ENCODE results near the gene FGF22. TPM values are rescaled to one million over a fixed set of nuclear protein-coding genes. Genes with fewer than 3 reads are reported as not detected.
"Not testable (repeated sequence)": the region's sequence is repeated elsewhere in the genome, so short reads cannot be mapped to it uniquely, and the experiment has no call there.

The FGF22 gene
- polyA plus RNA-seq, 3 donors, result not detected

GRCh38 chr19:603779-604178, 35.9 kb upstream of the FGF22 start:
- H3K9me3 ChIP-seq (replicated peaks in 1 of 2; ENCODE audit: control insufficient read depth in 1 of 2, insufficient read depth in 1 of 2, low read length in 2 of 2), result peaks cover 0 to 15% of the 10 kb centered on the region in 2 donors
- intact Hi-C loops (cut with micrococcal nuclease); H3K4me1 Mint-ChIP-seq; H3K4me2 ChIP-seq (replicated peaks; ENCODE audit: extremely low read depth, low read length, poor library complexity, severe bottlenecking); H3K36me3 ChIP-seq (replicated peaks in 1 of 2; ENCODE audit: control insufficient read depth in 1 of 2, insufficient read depth in 2 of 2, low read length in 2 of 2); H4K20me1 ChIP-seq (ENCODE audit: insufficient read depth, low read length); H3K79me2 ChIP-seq (ENCODE audit: insufficient read depth, low read length); H3K9ac ChIP-seq (ENCODE audit: insufficient read depth, low read length, poor library complexity, severe bottlenecking); H3K4me1 ChIP-seq (ENCODE audit: control insufficient read depth in 1 of 2, insufficient read depth in 2 of 2, low read length in 2 of 2); H3K27me3 ChIP-seq (ENCODE audit: control insufficient read depth in 2 of 2, insufficient read depth in 2 of 2, low read length in 2 of 2); H3K4me3 Mint-ChIP-seq; H3K27ac Mint-ChIP-seq; DNase-seq; H3K4me3 ChIP-seq (replicated peaks in 1 of 3; ENCODE audit: low read depth in 2 of 3, low read length in 3 of 3); H3K36me3 Mint-ChIP-seq; H3K27ac ChIP-seq (ENCODE audit: low read depth in 1 of 2, low read length in 2 of 2); H2AFZ ChIP-seq (ENCODE audit: insufficient read depth, low read depth, low read length, poor library complexity, severe bottlenecking): not testable (repeated sequence)
- peaks cover 9 to 11% (median 10%) of the 10 kb centered on the region in 3 donors for H3K27me3 Mint-ChIP-seq (ENCODE audit: low read depth in 3 of 3)
- 95% methylated on average over 4 of the region's 20 CpGs for WGBS (ENCODE audit: insufficient coverage)
- peaks cover 2 to 20% (median 11%) of the 10 kb centered on the region in 7 donors for H3K9me3 Mint-ChIP-seq

DNA sequence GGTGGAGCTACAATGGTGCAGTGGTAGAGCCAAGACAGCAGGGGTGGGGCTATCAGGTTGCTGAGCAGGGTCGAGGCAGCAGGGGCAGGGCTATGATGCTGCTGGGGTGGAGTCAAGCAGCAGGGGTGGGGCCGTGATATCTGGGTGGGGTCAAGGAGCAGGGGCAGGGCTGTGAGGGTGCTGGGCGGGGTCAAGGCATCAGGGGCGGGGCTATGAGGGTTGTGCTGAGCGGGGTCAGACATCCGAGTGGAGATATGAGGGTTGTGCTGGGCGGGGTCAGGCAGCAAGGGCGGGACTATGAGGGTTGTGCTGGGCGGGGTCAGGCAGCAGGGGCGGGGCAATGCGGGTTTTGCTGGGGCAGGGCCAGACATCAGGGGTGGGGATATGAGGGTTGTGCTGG, 35.3 kb upstream of the FGF22 start:
- H2AFZ ChIP-seq (ENCODE audit: insufficient read depth, low read depth, low read length, poor library complexity, severe bottlenecking), result no peak overlapping the region
- no peaks in the 10 kb centered on the region for H3K27me3 ChIP-seq (ENCODE audit: control insufficient read depth in 2 of 2, insufficient read depth in 2 of 2, low read length in 2 of 2)
- H3K4me2 ChIP-seq (replicated peaks; ENCODE audit: extremely low read depth, low read length, poor library complexity, severe bottlenecking), result no peak overlapping the region
- H3K4me1 ChIP-seq (ENCODE audit: control insufficient read depth in 1 of 2, insufficient read depth in 2 of 2, low read length in 2 of 2), result peaks cover 12 to 14% of the 10 kb centered on the region in 2 donors
- H3K79me2 ChIP-seq (ENCODE audit: insufficient read depth, low read length), result no peaks in the 10 kb centered on the region
- TF ChIP-seq CTCF (IDR thresholded peaks at IDR 0.05), result no peak
- H3K36me3 Mint-ChIP-seq, result no peaks in the 10 kb centered on the region
- peaks cover 0 to 15% of the 10 kb centered on the region in 2 donors for H3K9me3 ChIP-seq (replicated peaks in 1 of 2; ENCODE audit: control insufficient read depth in 1 of 2, insufficient read depth in 1 of 2, low read length in 2 of 2)
- intact Hi-C loops (cut with micrococcal nuclease), result no loop called here
- H4K20me1 ChIP-seq (ENCODE audit: insufficient read depth, low read length), result no peaks in the 10 kb centered on the region
- DNase-seq, result peak in 2 of 3 donors; percentile 12 to 21
- H3K4me1 Mint-ChIP-seq, result peaks cover 7% of the 10 kb centered on the region
- no peak overlapping the region for H3K4me3 Mint-ChIP-seq
- H3K27ac ChIP-seq (ENCODE audit: low read depth in 1 of 2, low read length in 2 of 2), result no peak overlapping the region
- WGBS (ENCODE audit: insufficient coverage), result 93% methylated on average over 9 of the region's 11 CpGs
- H3K9me3 Mint-ChIP-seq, result peaks cover 2 to 20% (median 11%) of the 10 kb centered on the region in 7 donors
- H3K27me3 Mint-ChIP-seq (ENCODE audit: low read depth in 3 of 3), result peaks cover 4 to 12% (median 10%) of the 10 kb centered on the region in 3 donors
- no peak overlapping the region for H3K27ac Mint-ChIP-seq
- no peak overlapping the region for H3K9ac ChIP-seq (ENCODE audit: insufficient read depth, low read length, poor library complexity, severe bottlenecking)
- no peaks in the 10 kb centered on the region for H3K36me3 ChIP-seq (replicated peaks in 1 of 2; ENCODE audit: control insufficient read depth in 1 of 2, insufficient read depth in 2 of 2, low read length in 2 of 2)
- H3K4me3 ChIP-seq (replicated peaks in 1 of 3; ENCODE audit: low read depth in 2 of 3, low read length in 3 of 3), result no peak overlapping the region

DNA sequence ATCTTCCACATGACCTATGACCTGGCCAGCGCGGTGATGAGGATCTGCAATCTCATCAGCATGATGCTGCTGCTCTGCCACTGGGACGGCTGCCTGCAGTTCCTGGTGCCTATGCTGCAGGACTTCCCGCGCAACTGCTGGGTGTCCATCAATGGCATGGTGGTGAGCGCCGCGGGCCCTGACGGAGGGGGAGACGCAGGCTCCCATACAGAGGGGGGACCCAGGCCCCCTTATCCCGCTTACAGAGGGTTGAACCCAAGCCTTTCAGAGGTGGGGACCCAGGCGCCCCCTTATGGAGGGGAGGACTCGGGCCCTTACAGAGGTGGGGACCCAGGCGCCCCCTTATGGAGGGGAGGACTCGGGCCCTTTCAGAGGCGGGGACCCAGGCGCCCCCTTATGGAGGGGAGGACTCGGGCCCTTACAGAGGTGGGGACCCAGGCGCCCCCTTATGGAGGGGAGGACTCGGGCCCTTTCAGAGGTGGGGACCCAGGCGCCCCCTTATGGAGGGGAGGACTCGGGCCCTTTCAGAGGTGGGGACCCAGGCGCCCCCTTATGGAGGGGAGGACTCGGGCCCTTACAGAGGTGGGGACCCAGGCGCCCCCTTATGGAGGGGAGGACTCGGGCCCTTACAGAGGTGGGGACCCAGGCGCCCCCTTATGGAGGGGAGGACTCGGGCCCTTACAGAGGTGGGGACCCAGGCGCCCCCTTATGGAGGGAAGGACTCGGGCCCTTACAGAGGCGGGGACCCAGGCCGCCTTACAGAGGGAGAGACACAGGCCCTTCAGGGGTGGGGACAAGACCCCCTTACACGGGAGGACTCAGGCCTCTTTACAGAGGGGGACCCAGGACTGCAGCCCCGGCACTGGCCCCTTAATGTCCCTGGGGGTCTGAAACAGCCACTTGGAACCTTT, 34.4 kb upstream of the FGF22 start:
- H3K36me3 Mint-ChIP-seq; H2AFZ ChIP-seq (ENCODE audit: insufficient read depth, low read depth, low read length, poor library complexity, severe bottlenecking); H3K27ac Mint-ChIP-seq; H3K4me3 ChIP-seq (replicated peaks in 1 of 3; ENCODE audit: low read depth in 2 of 3, low read length in 3 of 3); H3K9ac ChIP-seq (ENCODE audit: insufficient read depth, low read length, poor library complexity, severe bottlenecking); H4K20me1 ChIP-seq (ENCODE audit: insufficient read depth, low read length); H3K4me3 Mint-ChIP-seq; H3K79me2 ChIP-seq (ENCODE audit: insufficient read depth, low read length); H3K27ac ChIP-seq (ENCODE audit: low read depth in 1 of 2, low read length in 2 of 2); DNase-seq; H3K27me3 ChIP-seq (ENCODE audit: control insufficient read depth in 2 of 2, insufficient read depth in 2 of 2, low read length in 2 of 2); intact Hi-C loops (cut with micrococcal nuclease); H3K4me2 ChIP-seq (replicated peaks; ENCODE audit: extremely low read depth, low read length, poor library complexity, severe bottlenecking); H3K36me3 ChIP-seq (replicated peaks in 1 of 2; ENCODE audit: control insufficient read depth in 1 of 2, insufficient read depth in 2 of 2, low read length in 2 of 2): not testable (repeated sequence)
- peaks cover 0 to 15% of the 10 kb centered on the region in 2 donors for H3K9me3 ChIP-seq (replicated peaks in 1 of 2; ENCODE audit: control insufficient read depth in 1 of 2, insufficient read depth in 1 of 2, low read length in 2 of 2)
- 71% methylated on average over 10 of the region's 34 CpGs for WGBS (ENCODE audit: insufficient coverage)
- peaks cover 22 to 23% of the 10 kb centered on the region in 2 donors for H3K4me1 ChIP-seq (ENCODE audit: control insufficient read depth in 1 of 2, insufficient read depth in 2 of 2, low read length in 2 of 2)
- Mint-ChIP-seq H3K27me3 (ENCODE audit: low read depth in 3 of 3) (peaks cover 2 to 17% (median 7%) of the 10 kb centered on the region in 3 donors), H3K9me3 (peaks cover 2 to 20% (median 11%) of the 10 kb centered on the region in 7 donors), H3K4me1 (peaks cover 11% of the 10 kb centered on the region)

Data from CD14-positive monocyte (primary cell).